Activated CD4-positive, alpha-beta T cell treated with anti-CD3 and anti-CD28 coated beads, Interleukin-2, amount 50 U/mL, for 24 hours (primary cell): ENCODE data around the gene LRRTM4.
"Not testable (repeated sequence)": the region's sequence is repeated elsewhere in the genome, so short reads cannot be mapped to it uniquely, and the experiment has no call there.

Source experiments
- DNase-seq, 2 donors: peaks; one replicate each; pipeline ENCODE4 v3.0.0-alpha.2; 2020; ENCODE audit warnings: low read depth in 1 of 2, low spot score in 1 of 2

Gene LRRTM4

GRCh38 chr2:77088424-77088823 is 433.8 kb downstream of the LRRTM4 start:
- not testable (repeated sequence) for DNase-seq

GRCh38 chr2:77087987-77088414 is 434.2 kb downstream of the LRRTM4 start:
- no peak for DNase-seq

- no peak for DNase-seq
These were observed 435.7 kb downstream of the LRRTM4 start for GRCh38 chr2:77086478-77086877.

GRCh38 chr2:77086051-77086450 is 436.1 kb downstream of the LRRTM4 start:
- DNase-seq: no peak

- DNase-seq: no peak
These were observed 436.6 kb downstream of the LRRTM4 start for GRCh38 chr2:77085561-77085960.

- DNase-seq: no peak
These were observed 440.6 kb downstream of the LRRTM4 start for GRCh38 chr2:77081597-77081996.

- no peak for DNase-seq
These were observed 457.9 kb downstream of the LRRTM4 start for GRCh38 chr2:77064324-77064723.

GRCh38 chr2:77054938-77055337 is 467.2 kb downstream of the LRRTM4 start:
- no peak for DNase-seq

GRCh38 chr2:77046339-77046738 is 475.8 kb downstream of the LRRTM4 start:
- no peak for DNase-seq

GRCh38 chr2:77045456-77045855 is 476.7 kb downstream of the LRRTM4 start:
- not testable (repeated sequence) for DNase-seq

GRCh38 chr2:77034445-77034844 is 487.7 kb downstream of the LRRTM4 start:
- DNase-seq: no peak

GRCh38 chr2:77029237-77029636 is 492.9 kb downstream of the LRRTM4 start:
- not testable (repeated sequence) for DNase-seq

- no peak for DNase-seq
These were observed 494.1 kb downstream of the LRRTM4 start for GRCh38 chr2:77028032-77028600.

GRCh38 chr2:77025714-77026113 is 496.5 kb downstream of the LRRTM4 start:
- no peak for DNase-seq

- DNase-seq: no peak
These were observed 501.0 kb downstream of the LRRTM4 start for GRCh38 chr2:77021161-77021560.

GRCh38 chr2:77018219-77018618 is 504.0 kb downstream of the LRRTM4 start:
- no peak for DNase-seq

GRCh38 chr2:77017355-77017745 is 504.8 kb downstream of the LRRTM4 start:
- DNase-seq: no peak

- DNase-seq: no peak
These were observed 505.5 kb downstream of the LRRTM4 start for GRCh38 chr2:77016443-77017354.

GRCh38 chr2:77013953-77014352 is 508.2 kb downstream of the LRRTM4 start:
- no peak for DNase-seq

- DNase-seq: no peak
These were observed 508.7 kb downstream of the LRRTM4 start for GRCh38 chr2:77013457-77013856.

GRCh38 chr2:77009307-77009706 is 512.9 kb downstream of the LRRTM4 start:
- DNase-seq: no peak

- no peak for DNase-seq
These were observed 513.3 kb downstream of the LRRTM4 start for GRCh38 chr2:77008853-77009252.

- no peak for DNase-seq
These were observed 514.5 kb downstream of the LRRTM4 start for GRCh38 chr2:77007686-77008085.
